Muscle layer of colon (tissue), 2 donors: ENCODE data around the gene MED26.
A peak's percentile ranks its signal among the peaks of the same experiment; 100 is the strongest.

ENCODE experiments used
- H3K27ac ChIP-seq: one replicate; pipeline ENCODE4 v1.7.0; 2013; ENCODE audit warnings: low read depth, mild to moderate bottlenecking, low read length, moderate library complexity
- H3K27me3 ChIP-seq, 2 donors: one replicate each; pipeline ENCODE4 v1.7.0; 2013; ENCODE audit warnings: low read length in 2 of 2, mild to moderate bottlenecking in 2 of 2; ENCODE audit not compliant: insufficient read depth in 2 of 2, control insufficient read depth in 1 of 2
- H3K36me3 ChIP-seq: one replicate; pipeline ENCODE4 v1.7.0; 2013; ENCODE audit warnings: mild to moderate bottlenecking, low read length; ENCODE audit not compliant: insufficient read depth
- H3K4me1 ChIP-seq: one replicate; pipeline ENCODE4 v1.7.0; 2013; ENCODE audit warnings: mild to moderate bottlenecking, low read length; ENCODE audit not compliant: insufficient read depth
- H3K4me3 ChIP-seq, 2 donors: one replicate each; pipeline ENCODE4 v1.7.0; 2013; ENCODE audit warnings: low read length in 2 of 2, low read depth in 1 of 2, mild to moderate bottlenecking in 1 of 2, moderate library complexity in 1 of 2
- H3K9ac ChIP-seq: one replicate; pipeline ENCODE4 v1.7.0; 2013; ENCODE audit warnings: low read length
- H3K9me3 ChIP-seq: one replicate; pipeline ENCODE4 v1.7.0; 2013; ENCODE audit warnings: mild to moderate bottlenecking, low read length
- donor health status: abdominal sarcoma.
- donor health status: Adenocarcinoma of cecum.

The MED26 gene

GRCh38 chr19:16641695-16642094 is 13.7 kb upstream of the MED26 start:
- H3K36me3 ChIP-seq, result peaks cover 63% of the 10 kb centered on the region
- no peaks in the 10 kb centered on the region for H3K9me3 ChIP-seq
- no peaks in the 10 kb centered on the region for H3K27me3 ChIP-seq
- H3K9ac ChIP-seq, result no peak overlapping the region
- no peak overlapping the region for H3K27ac ChIP-seq
- H3K4me1 ChIP-seq, result no peaks in the 10 kb centered on the region
- no peak overlapping the region for H3K4me3 ChIP-seq

GRCh38 chr19:16640951-16641350 is 12.9 kb upstream of the MED26 start:
- H3K27ac ChIP-seq, result no peak overlapping the region
- no peak overlapping the region for H3K4me3 ChIP-seq
- no peaks in the 10 kb centered on the region for H3K9me3 ChIP-seq
- H3K27me3 ChIP-seq, result no peaks in the 10 kb centered on the region
- no peak overlapping the region for H3K9ac ChIP-seq
- H3K36me3 ChIP-seq, result peaks cover 56% of the 10 kb centered on the region
- no peaks in the 10 kb centered on the region for H3K4me1 ChIP-seq

- Histone ChIP-seq H3K27me3 (no peaks in the 10 kb centered on the region), H3K9ac (no peak overlapping the region), H3K9me3 (no peaks in the 10 kb centered on the region), H3K4me1 (no peaks in the 10 kb centered on the region), H3K36me3 (peaks cover 38% of the 10 kb centered on the region), H3K27ac (no peak overlapping the region), H3K4me3 (no peak overlapping the region)
Measured at GRCh38 chr19:16638666-16639065, 10.7 kb upstream of the MED26 start.

- Histone ChIP-seq H3K4me1 (no peaks in the 10 kb centered on the region), H3K27me3 (no peaks in the 10 kb centered on the region), H3K36me3 (peaks cover 27% of the 10 kb centered on the region), H3K4me3 (no peak overlapping the region), H3K27ac (no peak overlapping the region), H3K9ac (no peak overlapping the region), H3K9me3 (no peaks in the 10 kb centered on the region)
Measured at GRCh38 chr19:16637535-16637934, 9.5 kb upstream of the MED26 start.

- Histone ChIP-seq H3K4me1 (peaks cover 8% of the 10 kb centered on the region), H3K27ac (no peak overlapping the region), H3K9me3 (no peaks in the 10 kb centered on the region), H3K9ac (no peak overlapping the region), H3K36me3 (peaks cover 5% of the 10 kb centered on the region), H3K27me3 (no peaks in the 10 kb centered on the region), H3K4me3 (no peak overlapping the region)
Measured at GRCh38 chr19:16631465-16631864, 3.5 kb upstream of the MED26 start.

- H3K9me3 ChIP-seq, result no peaks in the 10 kb centered on the region
- peak overlapping the region; percentile 61 to 93 for H3K4me3 ChIP-seq
- peak overlapping the region; percentile 97 for H3K27ac ChIP-seq
- H3K4me1 ChIP-seq, result peaks cover 23% of the 10 kb centered on the region
- peaks cover 10% of the 10 kb centered on the region for H3K36me3 ChIP-seq
- peak overlapping the region; percentile 53 for H3K9ac ChIP-seq
- H3K27me3 ChIP-seq, result no peaks in the 10 kb centered on the region
Measured at GRCh38 chr19:16628984-16629691, 1.1 kb upstream of the MED26 start.

- peak overlapping the region; percentile 92 for H3K4me3 ChIP-seq
- H3K27ac ChIP-seq, result peak overlapping the region; percentile 93
- no peaks in the 10 kb centered on the region for H3K9me3 ChIP-seq
- no peaks in the 10 kb centered on the region for H3K27me3 ChIP-seq
- H3K9ac ChIP-seq, result peak overlapping the region; percentile 95
- H3K4me1 ChIP-seq, result peaks cover 23% of the 10 kb centered on the region
- peaks cover 12% of the 10 kb centered on the region for H3K36me3 ChIP-seq
Measured at GRCh38 chr19:16627928-16628182, 149 bp downstream of the MED26 start.

- Histone ChIP-seq H3K4me1 (peaks cover 23% of the 10 kb centered on the region), H3K36me3 (peaks cover 12% of the 10 kb centered on the region), H3K4me3 (peak overlapping the region; percentile 92), H3K9ac (peak overlapping the region; percentile 95), H3K27me3 (no peaks in the 10 kb centered on the region), H3K27ac (peak overlapping the region; percentile 93), H3K9me3 (no peaks in the 10 kb centered on the region)
Measured at GRCh38 chr19:16627193-16627927, 644 bp downstream of the MED26 start.

- Histone ChIP-seq H3K4me3 (peak overlapping the region; percentile 92), H3K27ac (peak overlapping the region; percentile 93), H3K27me3 (no peaks in the 10 kb centered on the region), H3K9me3 (no peaks in the 10 kb centered on the region), H3K4me1 (peaks cover 28% of the 10 kb centered on the region), H3K36me3 (peaks cover 12% of the 10 kb centered on the region), H3K9ac (peak overlapping the region; percentile 95)
Measured at GRCh38 chr19:16626796-16627192, 1.2 kb downstream of the MED26 start.

GRCh38 chr19:16625163-16625958 is 2.6 kb downstream of the MED26 start:
- H3K4me1 ChIP-seq, result peaks cover 37% of the 10 kb centered on the region

GRCh38 chr19:16624236-16624635 is 3.8 kb downstream of the MED26 start:
- Histone ChIP-seq H3K27me3 (no peaks in the 10 kb centered on the region), H3K9me3 (no peaks in the 10 kb centered on the region), H3K27ac (no peak overlapping the region), H3K4me1 (peaks cover 47% of the 10 kb centered on the region), H3K4me3 (no peak overlapping the region), H3K9ac (no peak overlapping the region), H3K36me3 (peaks cover 7% of the 10 kb centered on the region)

More at GRCh38 chr19:16625163-16625958, 2.6 kb downstream of the MED26 start:
- Histone ChIP-seq H3K27me3 (no peaks in the 10 kb centered on the region), H3K9me3 (no peaks in the 10 kb centered on the region), H3K36me3 (peaks cover 7% of the 10 kb centered on the region), H3K4me3 (no peak overlapping the region), H3K9ac (peak overlapping the region; percentile 9), H3K27ac (no peak overlapping the region)
